ENCODE measurements around the gene SEC14L5.

GRCh38 chr16:5015887-5016286 lies 57.8 kb downstream of the SEC14L5 start:
- no peak for TF ChIP-seq NR1H2 (CRISPR knock-in tag; IDR thresholded peaks at IDR 0.05)
- TF ChIP-seq CTCF (IDR thresholded peaks at IDR 0.05) = no peak
- TF ChIP-seq JAZF1 (CRISPR knock-in tag; IDR thresholded peaks at IDR 0.05) = no peak
- no peak for TF ChIP-seq MLX (CRISPR knock-in tag; IDR thresholded peaks at IDR 0.05)
- TF ChIP-seq SP1 (CRISPR knock-in tag; conservative IDR thresholded peaks at IDR 0.05) = no peak
- TF ChIP-seq, protein P1, sequence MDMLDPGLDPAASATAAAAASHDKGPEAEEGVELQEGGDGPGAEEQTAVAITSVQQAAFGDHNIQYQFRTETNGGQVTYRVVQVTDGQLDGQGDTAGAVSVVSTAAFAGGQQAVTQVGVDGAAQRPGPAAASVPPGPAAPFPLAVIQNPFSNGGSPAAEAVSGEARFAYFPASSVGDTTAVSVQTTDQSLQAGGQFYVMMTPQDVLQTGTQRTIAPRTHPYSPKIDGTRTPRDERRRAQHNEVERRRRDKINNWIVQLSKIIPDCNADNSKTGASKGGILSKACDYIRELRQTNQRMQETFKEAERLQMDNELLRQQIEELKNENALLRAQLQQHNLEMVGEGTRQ (CRISPR knock-in tag; IDR thresholded peaks at IDR 0.05) = no peak
- no peak for TF ChIP-seq JUN (CRISPR knock-in tag; IDR thresholded peaks at IDR 0.05)
